Measurements from ENCODE around the gene PYGB. TPM values are rescaled to one million over a fixed set of nuclear protein-coding genes. Genes with fewer than 3 reads are reported as not detected.
A peak's percentile ranks its signal among the peaks of the same experiment; 100 is the strongest.

PYGB gene
- total RNA-seq, 1 donor from 2014 or later, result 117 TPM

DNA sequence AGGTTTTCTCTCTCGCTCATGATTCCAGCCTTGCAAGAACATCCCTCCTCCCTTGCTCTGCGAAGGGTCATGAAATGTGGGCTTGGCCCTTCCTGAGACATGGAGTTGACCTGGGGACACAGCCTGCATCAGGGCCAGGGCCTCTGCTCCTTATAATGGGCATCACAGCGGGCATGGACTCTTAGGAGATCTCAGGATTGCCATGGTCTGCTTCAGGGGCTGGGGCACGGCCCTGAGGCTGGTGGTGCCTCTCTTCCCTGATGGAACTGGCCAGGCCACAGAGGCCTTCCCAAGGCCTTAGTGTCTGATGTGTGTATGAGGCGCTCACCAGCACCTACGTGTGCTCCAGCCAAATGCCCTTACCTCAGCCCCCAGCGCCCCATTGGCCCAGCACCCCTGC, 28.5 kb upstream of the PYGB start:
- Histone ChIP-seq H3K9me3 (no peaks in the 10 kb centered on the region), H3K4me3 (no peak overlapping the region), H3K36me3 (peaks cover 0 to 42% of the 10 kb centered on the region in 2 donors), H3K27me3 (no peaks in the 10 kb centered on the region), H3K4me1 (no peaks in the 10 kb centered on the region), H3K27ac (no peak overlapping the region)
- intact Hi-C loops (cut with DNase I), result no loop called here
- peak in 1 of 2 donors; percentile 79 for DNase-seq (ENCODE audit: extremely low spot score in 2 of 2)
- no peak for TF ChIP-seq POLR2A (IDR thresholded peaks at IDR 0.05)
- TF ChIP-seq POLR2AphosphoS5 (IDR thresholded peaks at IDR 0.05; ENCODE audit: insufficient read depth in 1 of 2, low read depth in 1 of 2), result no peak
- TF ChIP-seq, protein P1, sequence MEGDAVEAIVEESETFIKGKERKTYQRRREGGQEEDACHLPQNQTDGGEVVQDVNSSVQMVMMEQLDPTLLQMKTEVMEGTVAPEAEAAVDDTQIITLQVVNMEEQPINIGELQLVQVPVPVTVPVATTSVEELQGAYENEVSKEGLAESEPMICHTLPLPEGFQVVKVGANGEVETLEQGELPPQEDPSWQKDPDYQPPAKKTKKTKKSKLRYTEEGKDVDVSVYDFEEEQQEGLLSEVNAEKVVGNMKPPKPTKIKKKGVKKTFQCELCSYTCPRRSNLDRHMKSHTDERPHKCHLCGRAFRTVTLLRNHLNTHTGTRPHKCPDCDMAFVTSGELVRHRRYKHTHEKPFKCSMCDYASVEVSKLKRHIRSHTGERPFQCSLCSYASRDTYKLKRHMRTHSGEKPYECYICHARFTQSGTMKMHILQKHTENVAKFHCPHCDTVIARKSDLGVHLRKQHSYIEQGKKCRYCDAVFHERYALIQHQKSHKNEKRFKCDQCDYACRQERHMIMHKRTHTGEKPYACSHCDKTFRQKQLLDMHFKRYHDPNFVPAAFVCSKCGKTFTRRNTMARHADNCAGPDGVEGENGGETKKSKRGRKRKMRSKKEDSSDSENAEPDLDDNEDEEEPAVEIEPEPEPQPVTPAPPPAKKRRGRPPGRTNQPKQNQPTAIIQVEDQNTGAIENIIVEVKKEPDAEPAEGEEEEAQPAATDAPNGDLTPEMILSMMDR (IDR thresholded peaks at IDR 0.05), result no peak

DNA sequence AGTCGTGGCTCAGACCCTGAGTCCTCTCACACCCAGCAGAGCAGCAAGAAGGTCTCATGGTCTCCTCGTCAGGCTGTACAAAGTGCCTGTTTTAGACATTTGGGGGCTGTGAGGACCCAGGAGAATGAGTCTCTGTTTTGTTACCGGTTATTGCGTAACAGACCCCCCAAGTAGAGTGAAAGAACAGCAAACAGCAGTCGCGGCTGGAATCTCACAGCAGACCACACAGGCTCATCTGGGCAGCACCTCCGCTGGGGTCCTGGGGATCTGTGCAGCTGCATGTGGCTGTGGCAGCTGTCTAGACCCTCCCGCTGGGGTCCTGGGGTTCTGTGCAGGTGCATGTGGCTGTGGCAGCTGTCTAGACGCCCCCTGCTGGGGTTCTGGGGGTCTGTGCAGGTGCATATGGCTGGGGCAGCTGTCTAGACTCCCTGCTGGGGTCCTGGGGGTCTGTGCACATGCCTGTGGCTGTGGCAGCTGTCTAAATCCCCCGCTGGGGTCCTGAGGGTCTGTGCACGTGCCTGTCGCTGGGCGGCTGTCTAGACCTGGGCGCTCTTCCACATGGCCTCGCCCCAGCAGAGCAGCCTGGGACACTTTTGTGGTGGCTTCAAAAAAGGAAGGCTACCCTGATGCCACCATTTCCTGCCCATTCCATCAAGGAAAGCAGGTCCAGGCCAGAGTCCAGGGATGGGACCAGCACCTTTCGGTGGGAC, 27.7 kb upstream of the PYGB start:
- Histone ChIP-seq H3K4me3 (no peak overlapping the region), H3K9me3 (no peaks in the 10 kb centered on the region), H3K27me3 (no peaks in the 10 kb centered on the region), H3K4me1 (no peaks in the 10 kb centered on the region), H3K27ac (no peak overlapping the region), H3K36me3 (peaks cover 0 to 34% of the 10 kb centered on the region in 2 donors)
- DNase-seq (ENCODE audit: extremely low spot score in 2 of 2), result no peak
- TF ChIP-seq, protein P1 (IDR thresholded peaks at IDR 0.05), result no peak
- TF ChIP-seq POLR2AphosphoS5 (IDR thresholded peaks at IDR 0.05; ENCODE audit: insufficient read depth in 1 of 2, low read depth in 1 of 2), result no peak
- no peak for TF ChIP-seq POLR2A (IDR thresholded peaks at IDR 0.05)
- intact Hi-C loops (cut with DNase I), result no loop called here

DNA sequence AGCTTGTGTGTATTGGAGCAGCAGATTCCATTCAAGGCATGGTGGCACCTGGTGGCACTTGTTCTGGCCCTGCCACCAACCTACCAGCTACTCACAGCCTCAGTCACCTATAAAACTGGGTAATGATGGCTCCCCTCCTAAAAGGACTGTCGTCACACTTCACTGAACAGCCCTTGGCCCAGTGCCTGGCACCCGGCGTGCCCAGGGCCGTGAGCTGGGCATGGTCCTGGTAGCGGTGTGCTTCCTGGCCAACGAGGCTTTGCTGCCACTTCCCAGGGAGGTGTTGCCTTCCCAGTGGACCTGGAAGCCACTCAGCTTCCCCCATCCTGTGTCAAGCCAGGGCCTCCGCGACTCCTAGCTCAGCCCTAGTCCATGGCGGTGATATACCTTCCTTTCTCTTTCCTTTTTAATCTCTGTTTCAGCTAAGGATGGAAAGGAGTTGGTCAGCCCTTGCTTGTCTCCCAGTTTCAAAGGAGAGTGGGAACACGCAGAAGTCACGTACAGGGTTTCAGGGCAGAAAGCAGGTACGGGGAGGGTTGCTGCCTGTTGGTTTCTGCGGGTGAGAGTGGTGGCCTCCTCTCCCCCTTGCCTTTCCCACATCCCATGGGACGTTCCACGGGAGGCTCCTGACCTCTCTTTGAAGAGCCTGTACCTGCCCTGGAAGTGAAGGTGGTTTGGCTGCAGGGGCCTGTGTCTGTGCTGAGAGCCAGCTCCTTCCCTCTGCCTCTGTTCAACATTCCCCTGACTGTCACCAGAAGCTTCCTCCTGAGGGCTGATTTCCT, 26.9 kb upstream of the PYGB start:
- no peak overlapping the region for H3K27ac ChIP-seq

DNA sequence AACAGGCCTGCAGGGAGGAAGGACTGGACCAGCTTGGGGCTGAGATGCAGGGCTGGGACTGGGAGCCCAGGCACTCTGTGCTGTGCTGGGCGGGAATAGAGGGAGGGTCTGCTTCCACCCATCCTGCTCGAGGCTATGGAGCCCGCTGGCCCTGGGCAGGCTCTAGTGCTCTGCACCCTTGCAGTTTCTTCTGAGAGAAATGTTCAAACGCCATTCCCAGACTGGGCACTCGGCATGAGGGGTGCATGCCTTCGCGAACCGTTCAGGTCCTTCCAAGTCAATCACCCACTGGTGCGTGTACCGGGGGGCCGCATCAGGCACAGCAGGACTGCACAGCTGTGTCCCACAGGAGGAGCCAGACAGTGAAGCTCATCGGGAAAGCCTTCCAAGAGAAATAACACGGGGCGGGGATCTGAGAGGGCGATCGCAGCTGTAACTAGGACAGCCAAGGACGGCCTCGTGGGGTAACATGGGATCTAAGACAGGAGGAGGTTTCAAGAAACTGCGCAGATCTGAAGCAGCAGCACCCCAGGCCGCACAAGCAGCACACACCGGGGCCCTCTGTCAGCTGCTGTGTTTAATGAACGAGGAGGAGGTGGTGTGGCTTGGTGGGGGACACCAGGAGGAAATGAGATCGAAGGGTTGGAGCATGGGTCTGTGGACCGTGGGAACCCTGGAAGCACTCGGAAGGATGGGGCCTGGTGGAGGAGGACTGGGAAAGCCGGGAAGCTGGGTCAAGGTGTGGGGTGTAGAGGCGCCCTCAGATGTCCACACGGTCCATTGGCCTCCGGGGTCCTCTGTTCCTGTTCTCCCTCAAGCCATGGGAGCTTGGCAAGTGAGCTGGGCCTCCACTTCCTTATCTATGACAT, 26.1 kb upstream of the PYGB start:
- no peak overlapping the region for H3K4me3 ChIP-seq
- H3K36me3 ChIP-seq, result peaks cover 0 to 22% of the 10 kb centered on the region in 2 donors
- intact Hi-C loops (cut with DNase I), result no loop called here
- H3K9me3 ChIP-seq, result no peaks in the 10 kb centered on the region
- no peaks in the 10 kb centered on the region for H3K27me3 ChIP-seq
- no peak overlapping the region for H3K27ac ChIP-seq
- no peak for TF ChIP-seq POLR2AphosphoS5 (IDR thresholded peaks at IDR 0.05; ENCODE audit: insufficient read depth in 1 of 2, low read depth in 1 of 2)
- H3K4me1 ChIP-seq, result peaks cover 5% of the 10 kb centered on the region
- DNase-seq (ENCODE audit: extremely low spot score in 2 of 2), result peak in 1 of 2 donors; percentile 83

More for the DNA sequence above, 26.9 kb upstream of the PYGB start:
- intact Hi-C loops (cut with DNase I), result no loop called here
- peaks cover 0 to 30% of the 10 kb centered on the region in 2 donors for H3K36me3 ChIP-seq
- no peak overlapping the region for H3K4me3 ChIP-seq
- H3K4me1 ChIP-seq, result no peaks in the 10 kb centered on the region
- DNase-seq (ENCODE audit: extremely low spot score in 2 of 2), result no peak
- TF ChIP-seq POLR2AphosphoS5 (IDR thresholded peaks at IDR 0.05; ENCODE audit: insufficient read depth in 1 of 2, low read depth in 1 of 2) (no peak), POLR2A (IDR thresholded peaks at IDR 0.05) (no peak)
- TF ChIP-seq, protein P1 (IDR thresholded peaks at IDR 0.05), result no peak
- H3K9me3 ChIP-seq, result no peaks in the 10 kb centered on the region
- no peaks in the 10 kb centered on the region for H3K27me3 ChIP-seq
